GM18508 (cell line): ENCODE data around the gene PIM1.
"Not testable (repeated sequence)": the region's sequence is repeated elsewhere in the genome, so short reads cannot be mapped to it uniquely, and the experiment has no call there.

Experiments used
- ATAC-seq: cut with Tn5 transposase; IDR thresholded peaks from one replicate; pipeline ENCODE4 v1.9.1; 2021; ENCODE audit warnings: moderate number of reproducible peaks; ENCODE audit not compliant: insufficient read depth, unreplicated experiment

Gene PIM1

GRCh38 chr6:37185949-37186720 lies 16.2 kb downstream of the PIM1 start:
- not testable (repeated sequence) for ATAC-seq

- no peak for ATAC-seq
These were observed 17.5 kb downstream of the PIM1 start for GRCh38 chr6:37187321-37188022.

- ATAC-seq, result no peak
These were observed 19.1 kb downstream of the PIM1 start for GRCh38 chr6:37188962-37189510.

- no peak for ATAC-seq
These were observed 20.2 kb downstream of the PIM1 start for GRCh38 chr6:37190159-37190535.

- ATAC-seq, result no peak
These were observed 22.7 kb downstream of the PIM1 start for GRCh38 chr6:37192666-37193065.

GRCh38 chr6:37194886-37195285 lies 24.9 kb downstream of the PIM1 start:
- ATAC-seq, result not testable (repeated sequence)

- not testable (repeated sequence) for ATAC-seq
These were observed 26.5 kb downstream of the PIM1 start for GRCh38 chr6:37196451-37196850.

- no peak for ATAC-seq
These were observed 30.1 kb downstream of the PIM1 start for GRCh38 chr6:37200085-37200484.

GRCh38 chr6:37201726-37202125 lies 31.8 kb downstream of the PIM1 start:
- no peak for ATAC-seq

GRCh38 chr6:37202788-37203491 lies 33.0 kb downstream of the PIM1 start:
- ATAC-seq, result no peak

GRCh38 chr6:37204014-37204751 lies 34.2 kb downstream of the PIM1 start:
- ATAC-seq, result no peak

GRCh38 chr6:37205175-37205996 lies 35.4 kb downstream of the PIM1 start:
- ATAC-seq, result no peak

GRCh38 chr6:37205997-37206340 lies 36.0 kb downstream of the PIM1 start:
- ATAC-seq, result no peak

GRCh38 chr6:37206622-37207021 lies 36.7 kb downstream of the PIM1 start:
- ATAC-seq, result no peak

GRCh38 chr6:37207903-37208456 lies 38.0 kb downstream of the PIM1 start:
- ATAC-seq, result no peak

GRCh38 chr6:37208793-37209192 lies 38.8 kb downstream of the PIM1 start:
- no peak for ATAC-seq

GRCh38 chr6:37209461-37210205 lies 39.7 kb downstream of the PIM1 start:
- ATAC-seq, result no peak

- no peak for ATAC-seq
These were observed 40.5 kb downstream of the PIM1 start for GRCh38 chr6:37210313-37210968.
